Endothelial cell (in vitro differentiated cells): ENCODE data around the gene TMEM181. TPM values are rescaled to one million over a fixed set of nuclear protein-coding genes. Genes with fewer than 3 reads are reported as not detected.
A peak's percentile ranks its signal among the peaks of the same experiment; 100 is the strongest.
"Not testable (repeated sequence)": the region's sequence is repeated elsewhere in the genome, so short reads cannot be mapped to it uniquely, and the experiment has no call there.

Experiments used
- DNase-seq: peaks from one replicate; pipeline ENCODE4 v3.0.0; 2021; ENCODE audit warnings: low spot score
- H3K27ac Mint-ChIP-seq: one replicate; pipeline ENCODE4 v1.8.0; 2021; ENCODE audit warnings: mixed read lengths, inconsistent platforms; ENCODE audit not compliant: unreplicated experiment
- H3K27me3 Mint-ChIP-seq: one replicate; pipeline ENCODE4 v1.8.0; 2021; ENCODE audit warnings: mild to moderate bottlenecking, moderate library complexity, mixed read lengths, inconsistent platforms; ENCODE audit not compliant: unreplicated experiment
- H3K36me3 Mint-ChIP-seq: one replicate; pipeline ENCODE4 v1.8.0; 2021; ENCODE audit warnings: mild to moderate bottlenecking, low read depth, mixed read lengths, inconsistent platforms; ENCODE audit not compliant: unreplicated experiment
- H3K4me1 Mint-ChIP-seq: one replicate; pipeline ENCODE4 v1.8.0; 2021; ENCODE audit warnings: mild to moderate bottlenecking, mixed read lengths, inconsistent platforms; ENCODE audit not compliant: unreplicated experiment
- H3K4me3 Mint-ChIP-seq: one replicate; pipeline ENCODE4 v1.8.0; 2021; ENCODE audit warnings: mild to moderate bottlenecking, mixed read lengths, inconsistent platforms; ENCODE audit not compliant: unreplicated experiment
- H3K9me3 Mint-ChIP-seq: one replicate; pipeline ENCODE4 v1.8.0; 2021; ENCODE audit warnings: mixed read lengths, inconsistent platforms; ENCODE audit not compliant: unreplicated experiment
- CTCF ChIP-seq: fragments of 200-600 bp; sonication (generic); IDR thresholded peaks from one replicate; pipeline ENCODE4 v1.5.0; 2021; ENCODE audit warnings: antibody characterized with exemption; ENCODE audit not compliant: unreplicated experiment
- total RNA-seq: library from RNA; stranded (reverse); fragmentation: NEBNext Ultra II Directional; extraction: Animal tissue kit (Norgen Biotek cat#: 25700); gene quantifications from one replicate; pipeline ENCODE4 v1.2.1, GENCODE V29; 2021; ENCODE audit not compliant: unreplicated experiment

TMEM181 gene
- total RNA-seq, 1 donor from 2014 or later: 29.5 TPM

GRCh38 chr6:158552796-158553138, 7.1 kb upstream of the TMEM181 start:
- H3K4me3 Mint-ChIP-seq: no peak overlapping the region

GRCh38 chr6:158554611-158555361, 5.1 kb upstream of the TMEM181 start:
- H3K27ac Mint-ChIP-seq: peak overlapping the region; percentile 99
- no peak overlapping the region for H3K4me3 Mint-ChIP-seq
- H3K4me1 Mint-ChIP-seq: peaks cover 42% of the 10 kb centered on the region
- TF ChIP-seq CTCF: no peak
- no peak for DNase-seq
- no peaks in the 10 kb centered on the region for H3K9me3 Mint-ChIP-seq
- H3K27me3 Mint-ChIP-seq: peaks cover 8% of the 10 kb centered on the region
- H3K36me3 Mint-ChIP-seq: no peaks in the 10 kb centered on the region

More at GRCh38 chr6:158552796-158553138, 7.1 kb upstream of the TMEM181 start:
- TF ChIP-seq CTCF: no peak
- H3K36me3 Mint-ChIP-seq: peaks cover 8% of the 10 kb centered on the region
- DNase-seq: no peak
- peaks cover 37% of the 10 kb centered on the region for H3K4me1 Mint-ChIP-seq
- no peaks in the 10 kb centered on the region for H3K27me3 Mint-ChIP-seq
- no peak overlapping the region for H3K27ac Mint-ChIP-seq
- H3K9me3 Mint-ChIP-seq: no peaks in the 10 kb centered on the region

- Mint-ChIP-seq H3K9me3 (no peaks in the 10 kb centered on the region), H3K36me3 (peaks cover 5% of the 10 kb centered on the region), H3K4me3 (no peak overlapping the region), H3K27me3 (peaks cover 8% of the 10 kb centered on the region), H3K4me1 (peaks cover 47% of the 10 kb centered on the region), H3K27ac (peak overlapping the region; percentile 32)
- TF ChIP-seq CTCF: no peak
- DNase-seq: no peak
Measured at GRCh38 chr6:158556113-158556512, 3.8 kb upstream of the TMEM181 start.

- peaks cover 55% of the 10 kb centered on the region for H3K4me1 Mint-ChIP-seq
- H3K4me3 Mint-ChIP-seq, H3K27ac Mint-ChIP-seq, H3K36me3 Mint-ChIP-seq, H3K9me3 Mint-ChIP-seq, H3K27me3 Mint-ChIP-seq, DNase-seq: not testable (repeated sequence)
Measured at GRCh38 chr6:158557110-158557509, 2.8 kb upstream of the TMEM181 start.

GRCh38 chr6:158557927-158558326, 2.0 kb upstream of the TMEM181 start:
- peak overlapping the region; percentile 9 for H3K4me3 Mint-ChIP-seq
- no peak for TF ChIP-seq CTCF
- H3K27ac Mint-ChIP-seq: no peak overlapping the region
- peaks cover 8% of the 10 kb centered on the region for H3K36me3 Mint-ChIP-seq
- H3K4me1 Mint-ChIP-seq: peaks cover 54% of the 10 kb centered on the region
- H3K27me3 Mint-ChIP-seq: peaks cover 14% of the 10 kb centered on the region
- H3K9me3 Mint-ChIP-seq: no peaks in the 10 kb centered on the region
- DNase-seq: no peak
